Kidney tubule cell (primary cell): ENCODE data around the gene SEPTIN10.
A peak's percentile ranks its signal among the peaks of the same experiment; 100 is the strongest.
"Not testable (repeated sequence)": the region's sequence is repeated elsewhere in the genome, so short reads cannot be mapped to it uniquely, and the experiment has no call there.

Experiments used
- DNase-seq: peaks from one replicate; pipeline ENCODE4 v3.0.0-alpha.2; 2018; ENCODE audit warnings: low spot score

SEPTIN10 gene

GRCh38 chr2:109633284-109633961 lies 19.7 kb upstream of the SEPTIN10 start:
- no peak for DNase-seq

GRCh38 chr2:109632158-109632789 lies 18.5 kb upstream of the SEPTIN10 start:
- DNase-seq: no peak

DNA sequence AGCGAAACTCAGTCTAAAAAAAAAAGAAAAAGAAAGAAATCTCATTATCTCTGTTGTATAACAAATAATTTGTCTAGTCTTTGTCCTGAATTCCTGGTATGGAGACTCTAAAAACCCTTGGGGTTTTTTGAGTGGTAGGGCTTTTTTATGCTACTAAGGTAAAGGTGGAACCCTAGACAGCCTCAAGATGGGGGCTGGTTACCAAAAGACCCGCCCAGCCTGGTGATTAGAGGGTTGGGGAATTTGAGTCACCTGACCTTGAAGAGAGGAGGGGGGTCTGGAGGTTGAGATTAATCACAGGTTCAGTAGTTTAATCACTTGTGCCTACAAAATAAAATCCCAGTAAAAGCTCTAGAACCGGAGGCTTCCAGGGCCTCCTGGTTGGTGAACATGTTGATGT lies 18.0 kb upstream of the SEPTIN10 start:
- DNase-seq: no peak

- no peak for DNase-seq
Measured at GRCh38 chr2:109630441-109631430, 17.0 kb upstream of the SEPTIN10 start.

GRCh38 chr2:109629867-109630266 lies 16.1 kb upstream of the SEPTIN10 start:
- DNase-seq: no peak

DNA sequence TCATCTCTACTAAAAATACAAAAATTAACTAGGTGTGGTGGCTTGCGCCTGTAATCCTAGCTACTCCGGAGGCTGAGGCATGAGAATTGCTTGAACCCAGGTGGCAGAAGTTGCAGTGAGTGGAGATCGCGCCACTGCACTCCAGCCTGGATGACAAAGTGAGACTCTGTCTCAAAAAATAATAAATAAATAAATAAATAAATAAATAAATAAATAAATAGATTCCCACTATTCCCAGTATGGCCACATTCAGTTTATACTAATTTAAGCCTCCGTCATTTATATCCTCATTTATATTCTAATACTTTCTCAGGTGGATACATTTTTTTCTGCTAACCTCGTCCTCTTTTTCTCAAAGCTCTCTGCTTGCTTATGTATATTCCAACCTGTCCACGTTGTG lies 14.6 kb upstream of the SEPTIN10 start:
- DNase-seq: not testable (repeated sequence)

- no peak for DNase-seq
Measured at GRCh38 chr2:109624339-109624738, 10.6 kb upstream of the SEPTIN10 start.

- DNase-seq: no peak
Measured at GRCh38 chr2:109623923-109624322, 10.2 kb upstream of the SEPTIN10 start.

DNA sequence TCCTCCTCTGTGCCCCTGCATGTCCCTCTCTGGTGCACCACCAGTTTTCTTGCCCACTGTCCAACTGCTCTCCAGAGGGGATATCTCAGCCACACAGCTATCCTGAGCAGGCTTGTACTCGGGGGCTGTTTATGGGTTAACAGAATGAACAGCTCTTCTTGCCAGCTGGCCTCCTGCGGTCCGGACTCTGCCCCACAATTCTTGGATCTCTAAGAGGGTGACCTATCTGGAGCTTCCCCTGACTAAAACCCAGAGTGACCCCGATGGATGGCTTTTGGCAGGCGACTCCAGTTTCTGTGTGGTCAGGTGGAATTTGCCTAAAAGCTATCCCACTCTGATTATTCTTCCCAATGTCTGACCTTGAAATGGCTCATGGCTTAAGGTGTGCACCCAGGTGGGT lies 9.5 kb upstream of the SEPTIN10 start:
- DNase-seq: no peak

DNA sequence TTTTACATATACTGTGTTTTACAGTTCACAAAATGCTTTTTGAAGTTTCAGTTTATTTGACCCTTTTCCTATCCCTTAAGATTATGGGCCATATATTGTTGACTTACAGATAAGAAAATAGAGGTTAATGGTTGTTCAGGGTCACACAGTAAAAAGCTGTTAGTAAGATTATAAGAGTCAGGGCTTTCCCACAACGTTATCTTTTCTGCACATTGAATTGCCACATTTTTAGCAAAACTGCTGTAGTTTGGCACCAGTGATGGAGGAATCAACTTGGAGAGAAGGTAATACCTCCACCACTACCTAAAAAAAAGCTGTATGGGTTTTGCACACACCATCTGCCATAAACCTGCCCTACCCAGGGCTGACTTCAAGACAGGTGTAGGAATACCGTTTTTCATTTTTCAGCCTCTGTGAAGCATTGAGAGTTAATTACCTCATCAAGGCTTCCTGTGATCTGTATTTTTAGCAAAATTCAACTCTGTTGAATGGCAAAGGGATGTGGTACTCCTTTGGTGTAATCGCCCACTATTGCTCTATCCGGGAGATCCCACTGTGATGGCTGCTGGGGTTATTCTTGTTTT lies 5.4 kb upstream of the SEPTIN10 start:
- no peak for DNase-seq

DNA sequence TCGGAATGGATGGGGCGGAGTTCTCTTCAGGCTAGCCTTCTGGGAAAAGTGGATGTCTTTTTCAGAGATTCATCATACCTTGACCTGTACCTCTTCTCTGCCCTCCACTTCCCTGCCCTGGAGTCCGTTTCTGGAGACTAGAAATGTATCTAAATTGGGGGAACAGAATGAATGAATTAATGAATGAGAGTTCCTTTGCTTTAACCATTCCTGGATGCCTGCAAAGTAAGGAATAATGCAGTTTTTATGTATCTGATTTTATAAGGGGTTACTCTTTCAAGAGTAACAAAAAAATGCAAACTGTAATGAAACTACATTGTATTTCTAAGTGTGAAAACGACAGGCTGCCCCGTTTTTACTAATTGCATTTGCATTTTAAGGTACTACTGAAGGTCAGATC lies 2.4 kb upstream of the SEPTIN10 start:
- peak; percentile 43 for DNase-seq

- no peak for DNase-seq
Measured at GRCh38 chr2:109615637-109616144, 1.9 kb upstream of the SEPTIN10 start.

- DNase-seq: peak; percentile 45
Measured at GRCh38 chr2:109614715-109615636, 1.2 kb upstream of the SEPTIN10 start.

- peak; percentile 57 for DNase-seq
Measured at GRCh38 chr2:109613081-109613921, 465 bp downstream of the SEPTIN10 start.

- DNase-seq: peak; percentile 23
Measured at GRCh38 chr2:109611467-109612095, 2.2 kb downstream of the SEPTIN10 start.

- peak; percentile 76 for DNase-seq
Measured at GRCh38 chr2:109609352-109610024, 4.3 kb downstream of the SEPTIN10 start.

DNA sequence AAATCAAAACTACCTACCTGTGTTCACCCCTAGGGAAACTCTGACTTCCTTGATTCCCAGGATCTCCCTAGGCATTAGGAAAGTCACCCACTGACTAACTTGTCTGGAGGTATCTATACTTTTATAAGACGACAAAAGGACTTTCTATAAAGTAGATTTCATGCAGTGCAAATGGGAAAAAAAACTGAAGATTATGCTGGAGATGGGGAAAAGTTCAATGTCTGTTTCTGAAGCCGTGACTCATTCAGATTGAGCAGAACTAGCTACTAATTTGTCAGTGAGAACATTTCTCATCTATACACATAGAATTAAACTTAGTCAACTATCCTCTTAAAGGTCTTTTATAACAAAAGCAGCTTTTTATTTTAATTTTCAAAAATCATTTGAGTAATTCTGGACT lies 6.0 kb downstream of the SEPTIN10 start:
- peak; percentile 20 for DNase-seq

DNA sequence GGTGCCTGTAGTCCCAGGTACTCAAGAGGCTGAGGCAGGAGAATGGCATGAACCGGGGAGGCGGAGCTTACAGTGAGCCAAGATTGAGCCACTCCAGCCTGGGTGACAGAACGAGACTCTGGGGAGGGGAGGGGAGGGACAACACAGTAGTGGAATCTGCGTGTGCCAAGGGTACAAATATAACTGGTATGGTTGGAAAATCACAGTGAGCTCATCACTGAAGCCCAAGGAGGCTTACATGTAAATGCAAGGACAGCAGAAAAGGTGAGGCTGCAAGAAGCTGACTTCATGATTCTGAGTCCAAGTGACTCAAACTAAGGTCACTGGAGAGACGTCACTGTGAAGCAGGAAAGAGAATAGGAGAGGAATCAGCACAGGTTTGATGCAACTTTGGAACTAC lies 9.2 kb downstream of the SEPTIN10 start:
- peak; percentile 98 for DNase-seq

- no peak for DNase-seq
Measured at GRCh38 chr2:109602617-109603188, 11.1 kb downstream of the SEPTIN10 start.
